ENCODE results near the gene ATOH1.

ATOH1 gene

GRCh38 chr4:93802045-93802444 is 26.5 kb upstream of the ATOH1 start:
- no peak overlapping the region for H3K27ac ChIP-seq
- TF ChIP-seq ZFX (IDR thresholded peaks at IDR 0.05) (no peak), CTCF (conservative IDR thresholded peaks at IDR 0.05) (no peak)

GRCh38 chr4:93809773-93810172 is 18.8 kb upstream of the ATOH1 start:
- no peak overlapping the region for H3K27ac ChIP-seq
- no peak for TF ChIP-seq ZFX (IDR thresholded peaks at IDR 0.05)
- TF ChIP-seq CTCF (conservative IDR thresholded peaks at IDR 0.05), result no peak

- no peak overlapping the region for H3K27ac ChIP-seq
Measured at GRCh38 chr4:93810340-93810992, 18.1 kb upstream of the ATOH1 start.

GRCh38 chr4:93813092-93813491 is 15.5 kb upstream of the ATOH1 start:
- no peak overlapping the region for H3K27ac ChIP-seq
- TF ChIP-seq ZFX (IDR thresholded peaks at IDR 0.05) (no peak), CTCF (conservative IDR thresholded peaks at IDR 0.05) (no peak)

More at GRCh38 chr4:93810340-93810992, 18.1 kb upstream of the ATOH1 start:
- no peak for TF ChIP-seq CTCF (conservative IDR thresholded peaks at IDR 0.05)
- TF ChIP-seq ZFX (IDR thresholded peaks at IDR 0.05), result no peak

- TF ChIP-seq CTCF (conservative IDR thresholded peaks at IDR 0.05), result no peak
- TF ChIP-seq ZFX (IDR thresholded peaks at IDR 0.05), result no peak
Measured at GRCh38 chr4:93814141-93814540, 14.4 kb upstream of the ATOH1 start.

GRCh38 chr4:93814722-93815121 is 13.8 kb upstream of the ATOH1 start:
- H3K27ac ChIP-seq, result no peak overlapping the region
- TF ChIP-seq CTCF (conservative IDR thresholded peaks at IDR 0.05), result no peak
- TF ChIP-seq ZFX (IDR thresholded peaks at IDR 0.05), result no peak

More at GRCh38 chr4:93814141-93814540, 14.4 kb upstream of the ATOH1 start:
- H3K27ac ChIP-seq, result no peak overlapping the region

- H3K27ac ChIP-seq, result no peak overlapping the region
- TF ChIP-seq ZFX (IDR thresholded peaks at IDR 0.05) (no peak), CTCF (conservative IDR thresholded peaks at IDR 0.05) (no peak)
Measured at GRCh38 chr4:93825551-93826216, 2.9 kb upstream of the ATOH1 start.
